Peyer's patch (tissue), 4 donors: ENCODE results near the gene LMNTD1. TPM values are rescaled to one million over a fixed set of nuclear protein-coding genes. Genes with fewer than 3 reads are reported as not detected.
A peak's percentile ranks its signal among the peaks of the same experiment; 100 is the strongest.

Experiments
- DNase-seq, 3 donors: peaks; one replicate each; pipeline ENCODE4 v3.0.0-alpha.2; 2017 to 2019
- H3K27ac ChIP-seq, 4 donors: fragments of 200-600 bp; sonication (generic); one replicate each; pipeline ENCODE4 v1.5.1; 2016 to 2019
- H3K27me3 ChIP-seq, 2 donors: fragments of 200-600 bp; sonication (generic); one replicate each; pipeline ENCODE4 v1.5.1; 2019
- H3K36me3 ChIP-seq, 3 donors: fragments of 200-600 bp; sonication (generic); one replicate each; pipeline ENCODE4 v1.5.1; 2016 to 2019
- H3K4me1 ChIP-seq, 4 donors: fragments of 200-600 bp; sonication (generic); one replicate each; pipeline ENCODE4 v1.5.1; 2016 to 2019
- H3K4me3 ChIP-seq, 4 donors: fragments of 200-600 bp; sonication (generic); 1 replicate in 3 of 4; 2 replicates in 1 of 4; pipeline ENCODE4 v1.5.1; 2016 to 2019; ENCODE audit warnings: mild to moderate bottlenecking in 1 of 4
- H3K9me3 ChIP-seq, 4 donors: fragments of 200-600 bp; sonication (generic); one replicate each; pipeline ENCODE4 v1.5.1; 2016 to 2019; ENCODE audit warnings: mild to moderate bottlenecking in 1 of 4
- CTCF ChIP-seq, 6 experiments: fragments of 450-650 bp in 4 of 6; fragments of 200-600 bp in 2 of 6; sonication (generic) in 1 of 6; IDR thresholded peaks; one replicate each; pipeline ENCODE4 v1.5.1; 2017 to 2019; ENCODE audit warnings: antibody characterized with exemption in 6 of 6, mild to moderate bottlenecking in 3 of 6, moderate library complexity in 1 of 6
- POLR2A ChIP-seq, 2 donors: fragments of 450-650 bp; IDR thresholded peaks; one replicate each; pipeline ENCODE4 v1.5.1; 2017; ENCODE audit warnings: antibody characterized with exemption in 2 of 2, mild to moderate bottlenecking in 2 of 2, moderate library complexity in 2 of 2
- total RNA-seq, 4 donors: library from RNA; depleted of rRNA; stranded (reverse); fragments of >200 nt; gene quantifications; one replicate each; pipeline ENCODE4 v1.1.0, GENCODE V29; 2016

LMNTD1 gene
- total RNA-seq, 4 donors from 2014 or later = not detected

DNA sequence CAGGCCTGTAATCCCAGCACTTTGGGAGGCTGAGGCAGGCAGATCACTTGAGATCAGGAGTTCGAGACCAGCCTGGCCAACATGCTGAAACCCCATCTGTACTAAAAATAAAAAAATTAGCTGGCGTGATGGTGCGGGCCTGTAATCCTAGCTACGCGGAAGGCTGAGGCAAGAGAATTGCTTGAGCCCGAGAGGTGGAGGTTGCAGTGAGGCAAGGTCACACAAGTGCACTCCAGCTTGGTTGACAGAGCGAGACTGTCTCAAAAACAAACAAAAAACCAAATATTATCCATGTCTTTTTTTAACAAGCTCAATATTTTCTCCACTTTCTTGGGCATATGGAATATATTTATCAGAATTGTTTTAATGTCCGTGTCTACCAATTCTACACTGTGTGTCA, 89.6 kb downstream of the LMNTD1 start:
- no peak for DNase-seq

GRCh38 chr12:25463005-25463404, 90.1 kb downstream of the LMNTD1 start:
- TF ChIP-seq CTCF (IDR thresholded peaks at IDR 0.05) = no peak
- TF ChIP-seq POLR2A (IDR thresholded peaks at IDR 0.05) = no peak
- Histone ChIP-seq H3K27me3 (no peaks in the 10 kb centered on the region), H3K36me3 (no peaks in the 10 kb centered on the region), H3K4me3 (no peak overlapping the region), H3K27ac (no peak overlapping the region), H3K9me3 (no peaks in the 10 kb centered on the region), H3K4me1 (no peaks in the 10 kb centered on the region)
- DNase-seq = no peak

More for the DNA sequence above, 89.6 kb downstream of the LMNTD1 start:
- H3K27ac ChIP-seq = no peak overlapping the region
- no peaks in the 10 kb centered on the region for H3K27me3 ChIP-seq
- H3K36me3 ChIP-seq = no peaks in the 10 kb centered on the region
- no peaks in the 10 kb centered on the region for H3K4me1 ChIP-seq
- H3K9me3 ChIP-seq = no peaks in the 10 kb centered on the region
- no peak overlapping the region for H3K4me3 ChIP-seq
- TF ChIP-seq POLR2A (IDR thresholded peaks at IDR 0.05) (no peak), CTCF (IDR thresholded peaks at IDR 0.05) (no peak)

- no peaks in the 10 kb centered on the region for H3K9me3 ChIP-seq
- H3K4me3 ChIP-seq = no peak overlapping the region
- H3K4me1 ChIP-seq = no peaks in the 10 kb centered on the region
- no peaks in the 10 kb centered on the region for H3K27me3 ChIP-seq
- TF ChIP-seq POLR2A (IDR thresholded peaks at IDR 0.05) (no peak), CTCF (IDR thresholded peaks at IDR 0.05) (no peak)
- DNase-seq = peak in 1 of 3 donors; percentile 28
- H3K27ac ChIP-seq = no peak overlapping the region
- no peaks in the 10 kb centered on the region for H3K36me3 ChIP-seq
These were observed 93.5 kb downstream of the LMNTD1 start for GRCh38 chr12:25459541-25459951.

DNA sequence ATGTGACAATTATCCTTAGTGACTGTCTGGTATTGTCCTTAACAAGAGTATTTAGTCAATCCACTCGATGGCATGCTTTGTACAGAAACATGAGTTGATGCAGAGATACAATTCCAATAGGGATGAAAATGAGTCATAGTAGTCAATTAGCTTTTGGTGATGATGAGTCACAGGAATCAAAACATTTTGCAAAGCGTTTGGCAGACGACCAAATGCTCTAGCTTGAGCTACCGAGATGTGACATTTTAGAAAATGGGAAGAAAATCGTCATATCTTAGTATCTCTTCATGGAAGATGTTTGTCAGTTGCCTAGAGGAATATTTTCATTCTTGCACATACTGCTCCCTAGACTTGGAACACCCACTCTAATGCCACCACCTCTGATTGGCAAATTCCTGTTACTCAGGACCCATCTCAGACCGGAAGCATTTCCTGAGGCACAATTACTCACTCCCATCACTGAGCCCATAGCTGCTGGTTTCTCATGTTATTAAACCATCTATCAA, 95.0 kb downstream of the LMNTD1 start:
- H3K4me3 ChIP-seq = no peak overlapping the region
- no peaks in the 10 kb centered on the region for H3K9me3 ChIP-seq
- TF ChIP-seq CTCF (IDR thresholded peaks at IDR 0.05) (no peak), POLR2A (IDR thresholded peaks at IDR 0.05) (no peak)

DNA sequence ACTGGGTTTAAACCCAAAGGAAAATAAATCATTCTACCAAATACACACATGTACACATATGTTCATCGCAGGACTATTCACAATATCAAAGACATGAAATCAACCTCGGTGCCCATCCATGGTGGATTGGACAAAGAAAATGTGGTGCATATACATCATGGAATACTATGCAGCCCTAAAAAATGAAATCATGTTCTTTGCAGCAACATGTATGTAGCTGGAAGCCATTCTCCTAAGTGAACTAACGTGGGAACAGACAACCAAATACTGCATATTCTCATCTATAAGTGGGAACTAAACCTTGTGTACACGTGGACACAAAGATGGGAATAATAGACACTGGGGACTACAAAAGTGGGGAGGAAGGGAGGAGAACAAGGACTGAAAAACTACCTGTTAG, 96.6 kb downstream of the LMNTD1 start:
- Histone ChIP-seq H3K4me1 (no peaks in the 10 kb centered on the region), H3K36me3 (no peaks in the 10 kb centered on the region), H3K27me3 (no peaks in the 10 kb centered on the region), H3K4me3 (no peak overlapping the region), H3K9me3 (no peaks in the 10 kb centered on the region), H3K27ac (no peak overlapping the region)
- TF ChIP-seq POLR2A (IDR thresholded peaks at IDR 0.05) (no peak), CTCF (IDR thresholded peaks at IDR 0.05) (no peak)
- no peak for DNase-seq

More for the DNA sequence above, 95.0 kb downstream of the LMNTD1 start:
- Histone ChIP-seq H3K27ac (no peak overlapping the region), H3K27me3 (no peaks in the 10 kb centered on the region), H3K36me3 (no peaks in the 10 kb centered on the region), H3K4me1 (no peaks in the 10 kb centered on the region)
- DNase-seq = no peak

DNA sequence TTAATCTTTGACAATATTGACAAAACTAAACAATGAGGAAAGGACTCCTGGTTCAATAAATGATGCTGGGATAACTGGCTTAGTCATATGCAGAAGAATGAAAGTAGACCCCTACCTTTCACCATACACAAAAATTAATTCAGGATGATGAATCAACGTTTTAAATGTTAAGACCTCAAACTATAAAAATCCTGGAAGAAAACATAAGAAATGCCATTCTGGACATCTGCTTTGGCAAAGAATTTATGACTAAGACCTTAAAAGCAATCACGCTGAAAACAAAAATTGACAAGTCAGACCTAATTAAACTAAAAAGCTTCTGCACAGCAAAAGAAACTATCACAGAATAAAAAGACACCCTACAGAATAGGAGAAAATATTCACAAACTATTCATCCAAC, 97.4 kb downstream of the LMNTD1 start:
- Histone ChIP-seq H3K9me3 (no peaks in the 10 kb centered on the region), H3K27ac (no peak overlapping the region), H3K4me1 (no peaks in the 10 kb centered on the region), H3K27me3 (no peaks in the 10 kb centered on the region), H3K36me3 (no peaks in the 10 kb centered on the region), H3K4me3 (no peak overlapping the region)
- no peak for DNase-seq
- TF ChIP-seq CTCF (IDR thresholded peaks at IDR 0.05) (no peak), POLR2A (IDR thresholded peaks at IDR 0.05) (no peak)
